Tibial artery (tissue), 4 donors: ENCODE data around the gene AK3.

Experiments
- DNase-seq, 2 donors: peaks; one replicate each; pipeline ENCODE4 v3.0.0-alpha.2; 2019
- H3K27ac ChIP-seq, 2 donors: fragments of 200-600 bp; sonication (generic) in 1 of 2; 1 replicate in 1 of 2; 2 replicates in 1 of 2; pipeline ENCODE4 v1.5.1; 2018 to 2019; ENCODE audit warnings: mild to moderate bottlenecking in 1 of 2
- H3K27me3 ChIP-seq, 2 donors: fragments of 200-600 bp; sonication (generic) in 1 of 2; one replicate each; pipeline versions ENCODE4 v1.5.1 to v1.6.0; 2016 to 2019
- H3K36me3 ChIP-seq, 3 donors: fragments of 200-600 bp; sonication (generic) in 2 of 3; one replicate each; pipeline ENCODE4 v1.5.1; 2016 to 2019; ENCODE audit warnings: mild to moderate bottlenecking in 2 of 3
- H3K4me1 ChIP-seq, 4 donors: fragments of 200-600 bp; sonication (generic) in 2 of 4; 1 replicate in 3 of 4; 2 replicates in 1 of 4; pipeline ENCODE4 v1.5.1; 2016 to 2019
- H3K4me3 ChIP-seq, 2 donors: fragments of 200-600 bp; sonication (generic) in 1 of 2; 1 replicate in 1 of 2; 2 replicates in 1 of 2; pipeline ENCODE4 v1.5.1; 2018 to 2019; ENCODE audit warnings: mild to moderate bottlenecking in 2 of 2
- H3K9me3 ChIP-seq, 3 donors: fragments of 200-600 bp; sonication (generic) in 1 of 3; one replicate each; pipeline ENCODE4 v1.5.1; 2016 to 2019
- intact Hi-C: fragments of 100-400 bp; cut with DNase I; formaldehyde crosslinking; loops from one replicate; pipeline ENCODE4 v1.15.0; 2023; ENCODE audit warnings: low total_unique reads
- TF ChIP-seq, protein P1 (sequence below), 2 experiments: fragments of 200-600 bp in 1 of 2; fragments of 450-650 bp in 1 of 2; IDR thresholded peaks; one replicate each; pipeline ENCODE4 v1.5.1; 2017 to 2019; ENCODE audit warnings: antibody characterized with exemption in 2 of 2, mild to moderate bottlenecking in 1 of 2, moderate library complexity in 1 of 2

AK3 gene

DNA sequence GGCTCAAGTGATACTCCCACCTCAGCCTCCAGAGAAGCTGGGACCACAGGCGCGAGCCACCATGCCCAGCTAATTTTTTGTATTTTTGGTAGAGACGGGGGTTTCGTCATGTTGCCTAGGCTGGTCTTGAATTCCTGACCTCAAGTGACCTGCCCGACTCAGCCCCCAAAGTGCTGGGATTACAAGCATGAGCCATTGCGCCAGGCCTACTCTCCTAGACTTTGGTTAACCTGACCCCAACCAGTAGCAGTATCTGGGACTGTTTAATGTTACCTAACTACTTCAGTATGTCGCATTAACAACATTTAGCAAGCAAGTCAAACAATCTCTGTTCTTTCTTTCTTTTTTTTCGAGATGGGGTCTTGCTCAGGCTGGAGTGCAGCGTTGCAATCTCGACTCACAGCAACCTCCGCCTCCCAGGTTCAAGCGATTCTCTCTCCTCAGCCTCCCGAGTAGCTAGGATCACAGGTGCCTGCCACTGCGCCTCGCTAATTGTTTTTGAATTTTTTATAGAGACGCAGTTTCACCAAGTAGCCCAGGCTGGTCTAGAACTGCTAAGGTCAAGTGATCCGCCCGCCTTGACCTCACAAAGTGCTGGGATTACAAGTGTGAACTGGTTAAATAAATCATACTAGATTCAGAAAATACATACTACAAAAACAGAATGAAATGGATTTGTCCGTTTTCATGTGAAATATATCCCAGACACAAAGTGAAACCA is 2.0 kb downstream of the AK3 start:
- H3K27ac ChIP-seq = no peak overlapping the region
- H3K4me3 ChIP-seq = peak overlapping the region; percentile 94 to 95
- intact Hi-C loops = no loop called here
- no peaks in the 10 kb centered on the region for H3K9me3 ChIP-seq
- TF ChIP-seq, protein P1, sequence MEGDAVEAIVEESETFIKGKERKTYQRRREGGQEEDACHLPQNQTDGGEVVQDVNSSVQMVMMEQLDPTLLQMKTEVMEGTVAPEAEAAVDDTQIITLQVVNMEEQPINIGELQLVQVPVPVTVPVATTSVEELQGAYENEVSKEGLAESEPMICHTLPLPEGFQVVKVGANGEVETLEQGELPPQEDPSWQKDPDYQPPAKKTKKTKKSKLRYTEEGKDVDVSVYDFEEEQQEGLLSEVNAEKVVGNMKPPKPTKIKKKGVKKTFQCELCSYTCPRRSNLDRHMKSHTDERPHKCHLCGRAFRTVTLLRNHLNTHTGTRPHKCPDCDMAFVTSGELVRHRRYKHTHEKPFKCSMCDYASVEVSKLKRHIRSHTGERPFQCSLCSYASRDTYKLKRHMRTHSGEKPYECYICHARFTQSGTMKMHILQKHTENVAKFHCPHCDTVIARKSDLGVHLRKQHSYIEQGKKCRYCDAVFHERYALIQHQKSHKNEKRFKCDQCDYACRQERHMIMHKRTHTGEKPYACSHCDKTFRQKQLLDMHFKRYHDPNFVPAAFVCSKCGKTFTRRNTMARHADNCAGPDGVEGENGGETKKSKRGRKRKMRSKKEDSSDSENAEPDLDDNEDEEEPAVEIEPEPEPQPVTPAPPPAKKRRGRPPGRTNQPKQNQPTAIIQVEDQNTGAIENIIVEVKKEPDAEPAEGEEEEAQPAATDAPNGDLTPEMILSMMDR (IDR thresholded peaks at IDR 0.05) = no peak
- H3K36me3 ChIP-seq = no peaks in the 10 kb centered on the region
- no peak for DNase-seq
- H3K27me3 ChIP-seq = no peaks in the 10 kb centered on the region
- peaks cover 0 to 19% (median 12%) of the 10 kb centered on the region in 4 donors for H3K4me1 ChIP-seq

DNA sequence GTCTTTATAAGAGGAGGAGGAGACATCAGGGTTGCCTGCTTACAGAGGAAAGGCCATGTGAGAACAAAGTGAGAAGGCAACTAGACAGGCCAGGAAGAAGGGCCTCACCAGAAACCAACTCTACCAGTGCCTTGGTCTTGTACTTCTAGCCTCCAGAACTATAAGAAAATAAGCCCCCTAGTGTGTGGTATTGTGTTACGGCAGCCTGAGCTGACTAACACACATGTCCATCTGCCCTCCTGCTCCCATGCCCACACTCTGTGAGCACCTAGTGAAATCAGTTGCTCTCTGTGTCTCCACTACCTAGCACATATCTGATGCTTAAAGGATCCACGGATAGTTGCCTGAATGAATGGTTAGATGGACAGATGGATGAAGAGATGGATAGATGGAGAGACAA is 6.9 kb downstream of the AK3 start:
- DNase-seq = no peak
- TF ChIP-seq, protein P1 (IDR thresholded peaks at IDR 0.05) = no peak
- H3K27me3 ChIP-seq = no peaks in the 10 kb centered on the region
- no peak overlapping the region for H3K27ac ChIP-seq
- H3K9me3 ChIP-seq = no peaks in the 10 kb centered on the region
- intact Hi-C loops = no loop called here
- no peaks in the 10 kb centered on the region for H3K36me3 ChIP-seq
- no peak overlapping the region for H3K4me3 ChIP-seq
- H3K4me1 ChIP-seq = peaks cover 0 to 7% (median 4%) of the 10 kb centered on the region in 4 donors

DNA sequence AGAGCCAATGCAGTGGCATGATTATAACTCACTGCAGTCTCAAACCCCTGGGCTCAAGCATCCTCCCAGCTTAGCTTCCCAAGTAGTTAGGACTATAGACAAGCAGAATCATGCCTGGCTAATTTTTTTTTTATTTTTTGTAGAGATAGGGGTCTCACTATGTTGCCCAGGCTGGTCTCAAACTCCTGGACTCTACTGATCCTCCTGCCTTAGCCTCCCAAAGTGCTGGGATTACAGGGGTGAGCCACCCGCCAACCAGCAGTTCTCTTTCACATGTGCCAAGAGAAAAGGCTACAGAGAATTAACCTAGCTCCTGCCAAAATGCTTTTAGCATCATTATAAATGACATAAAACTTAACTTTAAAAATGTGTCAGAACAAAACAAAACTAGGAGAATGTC is 8.1 kb downstream of the AK3 start:
- Histone ChIP-seq H3K27me3 (no peaks in the 10 kb centered on the region), H3K36me3 (no peaks in the 10 kb centered on the region), H3K4me3 (no peak overlapping the region), H3K27ac (no peak overlapping the region), H3K4me1 (peaks cover 0 to 2% (median 0%) of the 10 kb centered on the region in 4 donors), H3K9me3 (no peaks in the 10 kb centered on the region)
- intact Hi-C loops = no loop called here
- TF ChIP-seq, protein P1 (IDR thresholded peaks at IDR 0.05) = no peak
- no peak for DNase-seq

DNA sequence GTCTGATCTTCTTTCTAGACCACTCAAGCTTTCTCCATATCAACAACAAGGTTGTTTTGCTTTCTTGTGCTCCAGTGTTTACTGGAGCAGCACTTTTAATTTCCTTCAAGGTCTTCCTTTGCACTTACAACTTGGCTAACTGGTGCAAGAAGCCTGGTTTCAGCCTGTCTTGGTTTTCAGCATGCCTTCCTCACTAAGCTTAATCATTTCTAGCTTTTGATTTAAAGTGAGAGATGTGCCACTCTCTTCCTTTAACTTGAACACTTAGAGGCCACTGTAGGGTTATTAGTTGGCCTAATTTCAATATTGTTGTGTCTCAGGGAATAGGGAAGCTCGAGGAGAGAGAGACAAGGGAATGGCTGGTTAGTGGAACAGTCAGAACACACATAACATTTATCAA is 13.4 kb downstream of the AK3 start:
- H3K27ac ChIP-seq = no peak overlapping the region
- TF ChIP-seq, protein P1 (IDR thresholded peaks at IDR 0.05) = no peak
- H3K36me3 ChIP-seq = peaks cover 0 to 2% (median 0%) of the 10 kb centered on the region in 3 donors
- no peaks in the 10 kb centered on the region for H3K9me3 ChIP-seq
- intact Hi-C loops = no loop called here
- H3K27me3 ChIP-seq = no peaks in the 10 kb centered on the region
- H3K4me3 ChIP-seq = no peak overlapping the region
- no peaks in the 10 kb centered on the region for H3K4me1 ChIP-seq
- no peak for DNase-seq

DNA sequence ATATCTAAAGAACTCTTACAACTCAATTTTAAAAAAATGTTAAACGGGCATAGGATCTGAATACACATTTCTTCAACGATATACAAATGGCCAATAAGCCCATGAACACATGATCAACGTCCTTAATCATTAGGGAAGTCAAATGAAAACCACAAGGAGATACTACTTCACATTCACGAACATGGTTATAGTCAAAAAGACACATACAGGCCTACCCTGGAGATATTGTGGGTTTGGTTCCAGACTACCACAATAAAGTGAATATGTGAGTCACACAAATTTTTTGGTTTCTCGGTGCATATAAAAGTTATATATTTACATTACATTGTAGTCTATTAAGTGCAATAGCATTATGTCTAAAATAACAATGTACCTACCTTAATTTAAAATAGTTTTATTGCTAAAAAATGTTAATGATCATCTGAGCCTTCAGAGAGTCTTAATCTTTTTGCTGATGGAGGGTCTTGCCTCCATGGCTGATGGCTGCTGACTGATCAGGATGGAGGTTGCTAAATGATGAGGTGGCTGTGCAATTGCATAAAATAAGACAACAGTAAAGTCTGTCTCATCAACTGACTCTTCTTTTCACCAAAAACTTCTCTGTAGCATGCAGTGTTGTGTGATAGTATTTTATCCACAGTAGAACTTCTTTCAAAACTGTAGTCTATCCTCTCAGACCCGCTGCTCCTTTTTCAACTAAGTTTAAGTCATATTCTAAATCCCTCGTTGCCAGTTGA is 15.1 kb downstream of the AK3 start:
- intact Hi-C loops = no loop called here
- no peak overlapping the region for H3K27ac ChIP-seq
- no peak for DNase-seq
- H3K4me1 ChIP-seq = no peaks in the 10 kb centered on the region
- no peak overlapping the region for H3K4me3 ChIP-seq
- no peaks in the 10 kb centered on the region for H3K27me3 ChIP-seq
- TF ChIP-seq, protein P1 (IDR thresholded peaks at IDR 0.05) = no peak
- no peaks in the 10 kb centered on the region for H3K9me3 ChIP-seq
- peaks cover 0 to 20% (median 8%) of the 10 kb centered on the region in 3 donors for H3K36me3 ChIP-seq
